K562 (cell line): ENCODE results near the gene IL1R1. TPM values are rescaled to one million over a fixed set of nuclear protein-coding genes. Genes with fewer than 3 reads are reported as not detected.
"Not testable (repeated sequence)": the region's sequence is repeated elsewhere in the genome, so short reads cannot be mapped to it uniquely, and the experiment has no call there.

Experiments used
- ATAC-seq: fragments of 200-7000 bp; cut with Tn5 transposase; 3 replicates; pipeline ENCODE4 v1.9.1; 2020; ENCODE audit warnings: moderate library complexity
- BruUV-seq: library from RNA; stranded (reverse); fragments of 400-500 nt; replicated peaks from 2 replicates; lab custom pipeline; 2021; lab: Mats Ljungman, UMichigan
- CTCF ChIA-PET: fragments of 300-600 bp; formaldehyde crosslinking; extraction: SDS; loops from one replicate; lab custom pipeline; 2021; ENCODE audit warnings: low intra/inter-chr PET ratio; lab: Yijun Ruan, JAX
- POLR2A ChIA-PET: fragments of 300-600, 350-650 bp; sonication (Branson Sonifier 250); formaldehyde crosslinking; extraction: SDS; loops from one replicate; lab custom pipeline; 2021; ENCODE audit warnings: antibody characterized with exemption, inconsistent platforms; lab: Yijun Ruan, JAX
- DNase-seq, 4 experiments: peaks; one replicate each; pipeline versions ENCODE4 v3.0.0 to v3.0.0-alpha.2; 2011 to 2018; ENCODE audit warnings: low spot score in 3 of 4, mixed read lengths in 3 of 4; ENCODE audit errors: extremely low read depth in 1 of 4
- FAIRE-seq: peaks from 2 replicates; lab custom pipeline; 2011; peaks lifted over from hg19 to GRCh38; lab: Jason Lieb, UNC
- H2AFZ ChIP-seq: 2 replicates; pipeline ENCODE4 v1.6.0; 2011; ENCODE audit warnings: low read depth, low read length, control low read depth, inconsistent platforms
- H3K27ac ChIP-seq: fragments of 200-600 bp; 3 replicates; pipeline ENCODE4 v1.8.0; 2011; ENCODE audit warnings: low read depth, mild to moderate bottlenecking, control low read depth, inconsistent platforms, low read length, moderate library complexity, mixed read lengths; ENCODE audit errors: extremely low read depth
- H3K27me3 ChIP-seq, 2 experiments: fragments of 300-600 bp in 1 of 2; 2 replicates in 1 of 2; 3 replicates in 1 of 2; pipeline versions ENCODE4 v1.6.0 to v1.8.0; 2011; ENCODE audit warnings: inconsistent platforms in 2 of 2, low read length in 2 of 2, mild to moderate bottlenecking in 1 of 2, mixed read lengths in 1 of 2, moderate library complexity in 1 of 2; ENCODE audit not compliant: control insufficient read depth in 2 of 2, insufficient read depth in 2 of 2
- H3K36me3 ChIP-seq: fragments of 300-600 bp; 3 replicates; pipeline ENCODE4 v1.8.0; 2011; ENCODE audit warnings: mild to moderate bottlenecking, low read length, inconsistent platforms; ENCODE audit not compliant: control insufficient read depth, insufficient read depth
- H3K4me1 ChIP-seq, 2 experiments: fragments of 200-600 bp in 1 of 2; replicated peaks in 1 of 2; 2 replicates in 1 of 2; 3 replicates in 1 of 2; pipeline versions ENCODE4 v1.5.1 to v1.8.0; 2011; ENCODE audit warnings: inconsistent platforms in 2 of 2, low read length in 2 of 2, mild to moderate bottlenecking in 1 of 2, mixed read lengths in 1 of 2, moderate library complexity in 1 of 2; ENCODE audit not compliant: control insufficient read depth in 2 of 2, insufficient read depth in 2 of 2
- H3K4me2 ChIP-seq: 2 replicates; pipeline ENCODE4 v1.6.1; 2011; ENCODE audit warnings: low read length, control low read depth, inconsistent platforms, mixed read lengths; ENCODE audit not compliant: insufficient read depth
- H3K4me3 ChIP-seq: fragments of 200-600 bp; sonication (generic), shearing (Covaris generic); 2 replicates; pipeline ENCODE4 v1.5.1; 2016; ENCODE audit warnings: control low read depth, inconsistent platforms
- H3K79me2 ChIP-seq: fragments of 200-600 bp; 3 replicates; pipeline ENCODE4 v1.8.0; 2011; ENCODE audit warnings: low read length, inconsistent platforms; ENCODE audit not compliant: control insufficient read depth, insufficient read depth
- H3K9ac ChIP-seq, 2 experiments: 2 replicates each; pipeline versions ENCODE4 v1.6.0 to v1.6.1; 2011; ENCODE audit warnings: low read depth in 2 of 2, low read length in 2 of 2, control low read depth in 1 of 2, inconsistent platforms in 1 of 2, mild to moderate bottlenecking in 1 of 2, mixed read lengths in 1 of 2; ENCODE audit not compliant: insufficient read depth in 1 of 2
- H3K9me1 ChIP-seq: one replicate; pipeline ENCODE4 v1.6.0; 2011; ENCODE audit warnings: inconsistent platforms, mild to moderate bottlenecking, low read length, moderate library complexity; ENCODE audit not compliant: control insufficient read depth, insufficient read depth
- H3K9me3 ChIP-seq: replicated peaks from 2 replicates; pipeline ENCODE4 v1.5.1; 2011; ENCODE audit warnings: low read depth, low read length, inconsistent platforms; ENCODE audit not compliant: control insufficient read depth, insufficient read depth
- H4K20me1 ChIP-seq: replicated peaks from 2 replicates; pipeline ENCODE4 v1.6.1; 2011; ENCODE audit warnings: low read length, inconsistent platforms, mixed read lengths; ENCODE audit not compliant: control insufficient read depth, insufficient read depth
- CTCFL ChIP-seq: IDR thresholded peaks from 2 replicates; pipeline ENCODE4 v1.6.1; 2011; ENCODE audit warnings: borderline replicate concordance, low read depth, mild to moderate bottlenecking, moderate library complexity, low read length; ENCODE audit not compliant: insufficient read depth, poor library complexity, severe bottlenecking
- PYGO2 ChIP-seq: fragments of 450-650 bp; IDR thresholded peaks from 2 replicates; pipeline ENCODE4 v1.6.1; 2016; ENCODE audit warnings: mild to moderate bottlenecking, missing genetic modification characterization, moderate library complexity, missing compliant biosample characterization
- WGBS: fragments of 100-300 bp; shearing (Covaris generic); methylation state at CpG from one replicate; pipeline ENCODE4 v1.1.6; 2016; ENCODE audit warnings: low coverage, mixed read lengths; ENCODE audit not compliant: insufficient coverage; ENCODE audit errors: missing lambda C conversion rate; 5-methylcytosine and 5-hydroxymethylcytosine counted together
- in situ Hi-C: fragments of 300-500 bp; cut with MboI; formaldehyde crosslinking; loops from 4 replicates; pipeline ENCODE4 v1.15.0; 2018; ENCODE audit warnings: inconsistent platforms, mixed read lengths
- intact Hi-C: fragments of 100-400 bp; cut with micrococcal nuclease; formaldehyde crosslinking; loops from 2 replicates; pipeline ENCODE4 v1.14.2; 2022
- polyA plus RNA-seq, 8 experiments: library from polyadenylated mRNA; depleted of rRNA in 4 of 8; stranded (reverse) in 5 of 8; unstranded in 3 of 8; fragments of >200 nt; fragmentation: Nextera tagmentation in 2 of 8; fragmentation: Illumina TruSeq in 1 of 8; extraction: Ambion mirVana in 2 of 8; extraction: Trizol in 1 of 8; gene quantifications; 2 replicates each; pipeline versions ENCODE4 v1.2.1 to v1.2.3, GENCODE V29; 2011 to 2014; ENCODE audit warnings: inconsistent platforms in 1 of 8, missing spikeins in 1 of 8
- total RNA-seq, 7 experiments: library from RNA; depleted of rRNA in 6 of 7; stranded (reverse); fragments of >200 nt in 6 of 7; fragmentation: Illumina TruSeq in 2 of 7; extraction: Trizol in 2 of 7; gene quantifications; 2 replicates each; pipeline versions ENCODE4 v1.2.1 to v1.2.3, GENCODE V29; 2011 to 2021; ENCODE audit warnings: low replicate concordance in 1 of 7
- TF ChIP-seq, protein P1 (sequence below): fragments of 200-800 bp; sonication (Bioruptor generic); IDR thresholded peaks from 2 replicates; pipeline ENCODE4 v1.6.1; 2017; ENCODE audit warnings: missing genetic modification characterization, missing compliant biosample characterization

IL1R1 gene
- total and polyA plus RNA-seq, 9 of the 15 experiments (the other 6 are each of a cell fraction or from before 2014, with no cell fraction given), result 0.81 to 3.9 (median 1.6) TPM

- TF ChIP-seq, protein P1, sequence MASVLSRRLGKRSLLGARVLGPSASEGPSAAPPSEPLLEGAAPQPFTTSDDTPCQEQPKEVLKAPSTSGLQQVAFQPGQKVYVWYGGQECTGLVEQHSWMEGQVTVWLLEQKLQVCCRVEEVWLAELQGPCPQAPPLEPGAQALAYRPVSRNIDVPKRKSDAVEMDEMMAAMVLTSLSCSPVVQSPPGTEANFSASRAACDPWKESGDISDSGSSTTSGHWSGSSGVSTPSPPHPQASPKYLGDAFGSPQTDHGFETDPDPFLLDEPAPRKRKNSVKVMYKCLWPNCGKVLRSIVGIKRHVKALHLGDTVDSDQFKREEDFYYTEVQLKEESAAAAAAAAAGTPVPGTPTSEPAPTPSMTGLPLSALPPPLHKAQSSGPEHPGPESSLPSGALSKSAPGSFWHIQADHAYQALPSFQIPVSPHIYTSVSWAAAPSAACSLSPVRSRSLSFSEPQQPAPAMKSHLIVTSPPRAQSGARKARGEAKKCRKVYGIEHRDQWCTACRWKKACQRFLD (CRISPR knock-in tag), result no peak
- TF ChIP-seq CTCFL, result no peak
- no peak for TF ChIP-seq PYGO2 (tag)
Measured at GRCh38 chr2:102122909-102123308, 19.6 kb upstream of the IL1R1 start (continued).

DNA sequence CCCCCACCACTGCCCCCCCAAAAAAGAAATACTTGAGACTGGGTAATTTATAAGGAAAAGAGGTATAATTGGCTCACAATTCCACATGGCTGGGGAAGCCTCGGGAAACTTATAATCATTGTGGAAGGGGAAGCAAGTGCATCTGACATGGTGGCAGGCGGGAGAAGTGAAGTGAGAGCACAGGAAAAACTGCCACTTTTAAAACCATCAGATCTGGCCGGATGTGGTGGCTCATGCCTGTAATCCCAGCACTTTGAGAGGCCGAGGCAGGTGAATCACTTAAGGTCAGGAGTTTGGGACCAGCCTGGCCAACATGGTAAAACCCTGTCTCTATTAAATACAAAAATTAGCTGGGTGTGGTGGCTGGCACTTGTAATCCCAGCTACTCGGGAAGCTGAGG, 18.1 kb upstream of the IL1R1 start:
- FAIRE-seq, POLR2A ChIA-PET, H3K9ac ChIP-seq, ATAC-seq, H2AFZ ChIP-seq, BruUV-seq, H3K4me3 ChIP-seq, H3K27me3 ChIP-seq, intact Hi-C loops, H3K36me3 ChIP-seq, H3K9me3 ChIP-seq, in situ Hi-C loops, H3K4me2 ChIP-seq, H3K79me2 ChIP-seq, H3K27ac ChIP-seq, H3K9me1 ChIP-seq, H3K4me1 ChIP-seq, H4K20me1 ChIP-seq, CTCF ChIA-PET, DNase-seq: not testable (repeated sequence)
- WGBS, result 26% methylated on average over 5 of the region's 5 CpGs
